Muscle layer of duodenum (tissue), 2 donors: ENCODE measurements around the gene LNX1.
"Not testable (repeated sequence)": the region's sequence is repeated elsewhere in the genome, so short reads cannot be mapped to it uniquely, and the experiment has no call there.

ENCODE experiments used
- H3K27ac ChIP-seq: one replicate; pipeline ENCODE4 v1.7.0; 2013; ENCODE audit warnings: mild to moderate bottlenecking, low read length
- H3K27me3 ChIP-seq: one replicate; pipeline ENCODE4 v1.7.0; 2013; ENCODE audit warnings: low read depth, mild to moderate bottlenecking, control low read depth, low read length
- H3K36me3 ChIP-seq, 2 donors: one replicate each; pipeline ENCODE4 v1.7.0; 2013; ENCODE audit warnings: low read length in 2 of 2, control low read depth in 1 of 2, mild to moderate bottlenecking in 1 of 2; ENCODE audit not compliant: insufficient read depth in 2 of 2, control insufficient read depth in 1 of 2
- H3K4me1 ChIP-seq, 2 donors: one replicate each; pipeline ENCODE4 v1.7.0; 2013; ENCODE audit warnings: low read length in 2 of 2, mild to moderate bottlenecking in 2 of 2, control low read depth in 1 of 2, moderate library complexity in 1 of 2; ENCODE audit not compliant: insufficient read depth in 2 of 2, control insufficient read depth in 1 of 2
- H3K4me3 ChIP-seq, 2 donors: one replicate each; pipeline ENCODE4 v1.7.0; 2013; ENCODE audit warnings: low read length in 2 of 2, low read depth in 1 of 2, mild to moderate bottlenecking in 1 of 2
- H3K9me3 ChIP-seq, 2 donors: one replicate each; pipeline ENCODE4 v1.7.0; 2013; ENCODE audit warnings: low read length in 2 of 2, control low read depth in 1 of 2, mild to moderate bottlenecking in 1 of 2; ENCODE audit not compliant: control insufficient read depth in 1 of 2
- donor health status: healthy.

LNX1 gene

GRCh38 chr4:53479736-53480525 is 111.4 kb downstream of the LNX1 start:
- no peaks in the 10 kb centered on the region for H3K36me3 ChIP-seq
- H3K9me3 ChIP-seq = no peaks in the 10 kb centered on the region
- H3K27me3 ChIP-seq = no peaks in the 10 kb centered on the region
- H3K4me3 ChIP-seq = no peak overlapping the region
- no peak overlapping the region for H3K27ac ChIP-seq
- H3K4me1 ChIP-seq = no peaks in the 10 kb centered on the region

GRCh38 chr4:53478671-53479456 is 112.4 kb downstream of the LNX1 start:
- Histone ChIP-seq H3K4me3 (no peak overlapping the region), H3K36me3 (no peaks in the 10 kb centered on the region), H3K27me3 (no peaks in the 10 kb centered on the region), H3K4me1 (no peaks in the 10 kb centered on the region), H3K27ac (no peak overlapping the region), H3K9me3 (no peaks in the 10 kb centered on the region)

DNA sequence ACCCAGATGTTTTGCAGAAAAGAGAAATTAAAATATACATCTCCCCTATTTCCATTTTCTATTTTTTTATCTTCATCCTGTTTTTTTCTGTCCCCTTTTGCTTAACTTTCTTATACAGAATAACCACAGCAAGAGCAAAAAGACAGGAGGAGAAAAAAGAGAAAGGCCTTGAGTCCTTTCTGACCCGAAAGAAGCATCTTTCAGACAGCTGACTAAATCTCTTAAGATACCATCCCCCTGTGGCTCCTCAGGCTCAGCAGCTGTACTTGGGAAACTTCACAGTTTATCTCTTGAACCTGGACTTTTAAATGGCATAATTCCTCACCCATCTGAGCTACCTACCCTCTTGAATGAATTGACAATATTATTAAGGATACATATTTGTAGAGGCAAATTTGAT is 113.7 kb downstream of the LNX1 start:
- Histone ChIP-seq H3K4me3 (no peak overlapping the region), H3K27me3 (no peaks in the 10 kb centered on the region), H3K27ac (no peak overlapping the region), H3K4me1 (no peaks in the 10 kb centered on the region), H3K36me3 (no peaks in the 10 kb centered on the region), H3K9me3 (no peaks in the 10 kb centered on the region)

DNA sequence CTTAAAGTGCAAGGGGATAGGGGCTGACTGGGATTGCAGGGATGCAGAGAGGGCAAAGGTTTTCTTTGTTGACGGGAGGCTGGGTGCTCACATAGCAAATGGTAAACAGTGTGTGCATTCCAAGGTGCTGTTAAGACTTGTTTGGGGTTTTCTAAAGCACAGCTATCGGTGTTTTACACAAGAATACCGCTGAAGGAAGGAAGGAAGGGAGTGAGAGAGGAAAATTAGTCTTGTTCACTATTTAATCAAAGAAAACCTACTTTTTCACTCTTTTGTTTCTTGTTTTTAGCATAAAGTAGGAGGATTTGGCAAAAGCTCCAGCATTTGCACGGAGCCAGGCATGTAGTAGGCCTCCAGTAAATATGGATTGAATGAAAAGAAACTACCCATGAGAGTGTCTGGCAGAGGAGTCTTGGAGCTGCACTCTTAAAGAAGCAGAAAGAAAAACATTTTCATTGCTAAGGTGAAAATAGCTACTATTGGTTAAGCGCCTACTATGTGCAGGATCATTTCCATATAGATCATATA is 114.2 kb downstream of the LNX1 start:
- Histone ChIP-seq H3K27me3 (no peaks in the 10 kb centered on the region), H3K4me3 (no peak overlapping the region), H3K9me3 (no peaks in the 10 kb centered on the region), H3K4me1 (no peaks in the 10 kb centered on the region), H3K36me3 (no peaks in the 10 kb centered on the region), H3K27ac (no peak overlapping the region)

DNA sequence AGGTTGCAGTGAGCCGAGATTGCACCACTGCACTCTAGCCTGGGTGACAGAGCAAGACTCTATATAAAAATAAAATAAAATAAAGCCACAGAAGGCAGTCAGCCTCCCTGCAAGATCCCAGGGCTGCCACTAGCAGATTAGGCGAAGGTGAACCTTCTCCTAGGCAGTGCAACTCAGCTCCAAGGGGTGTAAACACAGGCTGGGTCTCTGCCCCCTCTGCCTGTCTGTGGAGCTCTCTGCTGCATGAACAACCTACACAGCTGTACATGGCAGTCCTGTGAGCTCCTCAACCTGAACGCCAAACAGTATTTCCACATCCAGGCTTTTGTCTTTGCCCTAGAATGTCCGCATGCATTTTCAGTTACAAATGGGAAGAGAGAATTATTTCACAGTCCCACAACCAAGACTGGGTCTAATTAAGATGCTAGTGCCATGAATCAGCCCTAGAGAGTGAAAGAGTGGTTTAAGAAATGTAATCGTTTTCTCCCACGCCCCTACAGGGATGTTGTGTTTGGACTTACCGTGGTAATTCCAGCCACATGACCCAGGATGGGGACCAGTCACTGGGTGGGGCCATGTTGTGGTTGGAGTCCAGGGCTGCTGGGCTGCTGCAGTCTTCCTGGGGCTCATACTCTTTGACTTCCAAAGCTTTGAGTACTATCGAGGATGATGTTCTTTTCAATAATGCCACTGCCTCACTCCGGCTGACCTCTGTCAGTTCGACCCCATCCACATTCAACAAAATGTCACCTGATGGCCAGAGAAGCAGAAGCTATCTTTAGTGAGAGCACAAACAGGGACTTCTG is 114.9 kb downstream of the LNX1 start:
- Histone ChIP-seq H3K36me3 (no peaks in the 10 kb centered on the region), H3K27ac (no peak overlapping the region)

GRCh38 chr4:53466576-53466975 is 124.7 kb downstream of the LNX1 start:
- H3K9me3 ChIP-seq, H3K27me3 ChIP-seq, H3K4me1 ChIP-seq, H3K27ac ChIP-seq, H3K4me3 ChIP-seq: not testable (repeated sequence)
- H3K36me3 ChIP-seq = peaks cover 4 to 12% of the 10 kb centered on the region in 2 donors

More for the DNA sequence above, 114.9 kb downstream of the LNX1 start:
- H3K4me1 ChIP-seq = no peaks in the 10 kb centered on the region
- no peaks in the 10 kb centered on the region for H3K27me3 ChIP-seq
- no peaks in the 10 kb centered on the region for H3K9me3 ChIP-seq
- H3K4me3 ChIP-seq = no peak overlapping the region

- no peaks in the 10 kb centered on the region for H3K4me1 ChIP-seq
- H3K27me3 ChIP-seq = no peaks in the 10 kb centered on the region
- H3K9me3 ChIP-seq = peaks cover 0 to 9% of the 10 kb centered on the region in 2 donors
Measured at GRCh38 chr4:53465891-53466290, 125.4 kb downstream of the LNX1 start.

DNA sequence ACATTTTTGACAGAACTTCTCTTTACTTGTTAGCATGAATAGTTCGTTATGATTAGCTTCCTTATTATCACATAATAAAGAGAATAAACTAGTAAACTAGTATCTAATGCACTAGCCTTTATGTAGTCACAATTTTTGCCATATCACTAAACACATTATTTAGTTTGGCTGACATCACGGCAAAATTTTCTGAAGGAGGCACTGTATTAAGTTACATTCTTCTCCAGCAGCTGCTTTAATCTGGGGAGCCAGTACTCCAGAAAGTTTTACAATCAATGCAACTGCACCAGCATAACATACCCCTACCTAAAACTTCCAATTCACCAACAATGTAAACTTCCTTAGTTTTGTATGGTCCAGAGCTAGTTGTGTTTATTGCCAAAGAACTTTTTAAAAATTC is 126.0 kb downstream of the LNX1 start:
- Histone ChIP-seq H3K36me3 (peaks cover 17 to 24% of the 10 kb centered on the region in 2 donors), H3K27ac (no peak overlapping the region), H3K4me1 (no peaks in the 10 kb centered on the region), H3K27me3 (no peaks in the 10 kb centered on the region), H3K9me3 (peaks cover 0 to 9% of the 10 kb centered on the region in 2 donors), H3K4me3 (no peak overlapping the region)

More at GRCh38 chr4:53465891-53466290, 125.4 kb downstream of the LNX1 start:
- Histone ChIP-seq H3K27ac (no peak overlapping the region), H3K36me3 (peaks cover 11 to 19% of the 10 kb centered on the region in 2 donors), H3K4me3 (no peak overlapping the region)

DNA sequence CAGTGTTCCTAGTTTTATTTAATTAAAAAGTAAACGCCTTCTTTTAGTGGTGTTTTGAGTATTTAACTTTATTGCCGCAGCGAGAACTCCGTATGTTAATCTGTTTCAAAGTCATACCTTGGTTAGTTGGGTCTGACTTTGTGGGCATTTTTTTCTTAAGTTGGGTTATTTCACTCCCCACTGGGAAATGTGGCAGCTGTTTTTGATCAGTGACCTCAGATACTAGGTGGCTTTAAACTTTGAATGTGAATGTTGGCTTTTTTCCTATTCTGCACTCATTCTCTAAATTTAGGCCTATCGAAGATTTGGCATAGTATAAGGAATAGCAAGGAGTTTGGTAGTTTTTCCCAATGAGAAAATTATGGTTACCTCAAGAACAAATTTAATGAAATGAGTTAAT is 127.9 kb downstream of the LNX1 start:
- Histone ChIP-seq H3K9me3 (peaks cover 0 to 9% of the 10 kb centered on the region in 2 donors), H3K27me3 (no peaks in the 10 kb centered on the region), H3K36me3 (peaks cover 31 to 34% of the 10 kb centered on the region in 2 donors), H3K4me1 (no peaks in the 10 kb centered on the region), H3K27ac (no peak overlapping the region), H3K4me3 (no peak overlapping the region)

GRCh38 chr4:53461244-53461643 is 130.0 kb downstream of the LNX1 start:
- H3K4me3 ChIP-seq = no peak overlapping the region
- H3K9me3 ChIP-seq = peaks cover 0 to under 1% of the 10 kb centered on the region in 2 donors
- H3K36me3 ChIP-seq = peaks cover 34 to 39% of the 10 kb centered on the region in 2 donors
- H3K4me1 ChIP-seq = no peaks in the 10 kb centered on the region
- H3K27ac ChIP-seq = no peak overlapping the region
- H3K27me3 ChIP-seq = no peaks in the 10 kb centered on the region

DNA sequence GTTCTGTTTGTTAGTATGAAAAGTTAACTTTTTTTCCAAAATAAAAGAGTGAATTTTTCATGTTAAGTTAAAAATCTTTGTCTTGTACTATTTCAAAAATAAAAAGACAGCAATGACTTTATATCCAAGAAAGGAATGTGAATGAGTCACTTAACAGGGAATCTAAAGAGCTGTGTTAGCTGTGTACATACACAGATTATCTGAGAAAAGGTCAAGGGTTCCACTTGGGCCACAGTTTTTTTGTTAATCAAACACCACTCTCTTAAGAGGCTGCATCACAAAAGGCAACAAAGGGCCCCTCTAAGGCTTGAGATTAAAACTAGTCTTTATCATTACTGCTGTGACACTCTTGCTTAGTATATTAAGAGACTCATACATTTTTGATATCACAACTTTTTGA is 131.7 kb downstream of the LNX1 start:
- H3K27me3 ChIP-seq = no peaks in the 10 kb centered on the region
- H3K4me3 ChIP-seq = no peak overlapping the region
- H3K4me1 ChIP-seq = no peaks in the 10 kb centered on the region
- H3K9me3 ChIP-seq = no peaks in the 10 kb centered on the region
- H3K36me3 ChIP-seq = peaks cover 48 to 55% of the 10 kb centered on the region in 2 donors
- no peak overlapping the region for H3K27ac ChIP-seq
